HepG2 (cell line): ENCODE results near the gene LHPP. TPM values are rescaled to one million over a fixed set of nuclear protein-coding genes. Genes with fewer than 3 reads are reported as not detected.

Experiments used
- ATAC-seq: fragments of 200-7000 bp; cut with Tn5 transposase; 3 replicates; pipeline ENCODE4 v1.9.1; 2020; ENCODE audit warnings: mild to moderate bottlenecking, moderate library complexity
- BruUV-seq: library from RNA; stranded (reverse); fragments of 400-500 nt; replicated peaks from 2 replicates; lab custom pipeline; 2021; lab: Mats Ljungman, UMichigan
- CTCF ChIA-PET: fragments of 300-600 bp; formaldehyde crosslinking; extraction: SDS; loops from one replicate; lab custom pipeline; 2021; ENCODE audit warnings: low total read pairs, inconsistent platforms, low intra/inter-chr PET ratio; lab: Yijun Ruan, JAX
- POLR2A ChIA-PET: fragments of 350-600 bp; sonication (Branson Sonifier 250); formaldehyde crosslinking; loops from one replicate; lab custom pipeline; 2020; ENCODE audit warnings: antibody characterized with exemption, inconsistent platforms; lab: Yijun Ruan, JAX
- DNase-seq: peaks from one replicate; pipeline ENCODE4 v3.0.0-alpha.2; 2015; ENCODE audit warnings: low spot score
- FAIRE-seq: peaks from 3 replicates; lab custom pipeline; 2011; peaks lifted over from hg19 to GRCh38; lab: Jason Lieb, UNC
- H2AFZ ChIP-seq: one replicate; pipeline ENCODE4 v1.6.1; 2011; ENCODE audit warnings: low read length, inconsistent platforms
- H3K27ac ChIP-seq: fragments of 300-600 bp; 3 replicates; pipeline ENCODE4 v1.8.0; 2011; ENCODE audit warnings: mixed run types, mild to moderate bottlenecking, mixed read lengths, low read length, inconsistent platforms; ENCODE audit not compliant: insufficient read depth; ENCODE audit errors: extremely low read length
- H3K27me3 ChIP-seq, 2 experiments: fragments of 200-600 bp in 1 of 2; 2 replicates in 1 of 2; 3 replicates in 1 of 2; pipeline versions ENCODE4 v1.6.0 to v1.8.0; 2011; ENCODE audit warnings: low read length in 2 of 2, mild to moderate bottlenecking in 2 of 2, moderate library complexity in 2 of 2, inconsistent platforms in 1 of 2; ENCODE audit not compliant: insufficient read depth in 2 of 2, control insufficient read depth in 1 of 2
- H3K36me3 ChIP-seq, 2 experiments: fragments of 200-600 bp in 1 of 2; replicated peaks in 1 of 2; 2 replicates in 1 of 2; 3 replicates in 1 of 2; pipeline versions ENCODE4 v1.5.1 to v1.8.0; 2011; ENCODE audit warnings: low read length in 2 of 2, inconsistent platforms in 1 of 2; ENCODE audit not compliant: insufficient read depth in 2 of 2, control insufficient read depth in 1 of 2
- H3K4me1 ChIP-seq: 2 replicates; pipeline ENCODE4 v1.5.1; 2012; ENCODE audit warnings: low read length, inconsistent platforms; ENCODE audit not compliant: insufficient read depth
- H3K4me2 ChIP-seq: 2 replicates; pipeline ENCODE4 v1.6.0; 2011; ENCODE audit warnings: low read depth, low read length, inconsistent platforms
- H3K4me3 ChIP-seq, 3 experiments: fragments of 200-600 bp in 1 of 3; sonication (generic), shearing (Covaris generic) in 1 of 3; replicated peaks in 1 of 3; 2 replicates each; pipeline ENCODE4 v1.5.1; 2011 to 2016; ENCODE audit warnings: low read length in 3 of 3, inconsistent platforms in 2 of 3, low read depth in 2 of 3, mild to moderate bottlenecking in 2 of 3, control low read depth in 1 of 3, mixed read lengths in 1 of 3; ENCODE audit not compliant: insufficient read depth in 1 of 3
- H3K79me2 ChIP-seq: one replicate; pipeline ENCODE4 v1.6.1; 2011; ENCODE audit warnings: low read length, inconsistent platforms; ENCODE audit not compliant: insufficient read depth
- H3K9ac ChIP-seq: 2 replicates; pipeline ENCODE4 v1.6.0; 2011; ENCODE audit warnings: mild to moderate bottlenecking, low read depth, low read length, inconsistent platforms; ENCODE audit not compliant: insufficient read depth
- H3K9me3 ChIP-seq: 2 replicates; pipeline ENCODE4 v1.5.1; 2012; ENCODE audit warnings: mild to moderate bottlenecking, low read length
- H4K20me1 ChIP-seq: 2 replicates; pipeline ENCODE4 v1.6.0; 2011; ENCODE audit warnings: inconsistent platforms, mild to moderate bottlenecking, low read length, moderate library complexity; ENCODE audit not compliant: insufficient read depth
- ZFP41 ChIP-seq: sonication (generic); formaldehyde crosslinking; IDR thresholded peaks from 2 replicates; pipeline ENCODE4 v1.4.0; 2020; ENCODE audit warnings: mild to moderate bottlenecking, missing genetic modification reagents, borderline replicate concordance
- ZFX ChIP-seq: sonication (generic); formaldehyde crosslinking; IDR thresholded peaks from 2 replicates; pipeline ENCODE4 v1.4.0; 2020; ENCODE audit warnings: mild to moderate bottlenecking, low read depth, missing genetic modification reagents, moderate library complexity
- ZNF652 ChIP-seq: IDR thresholded peaks from 2 replicates; pipeline ENCODE4 v1.6.1; 2016; ENCODE audit warnings: low read depth, borderline replicate concordance
- ZNF768 ChIP-seq: sonication (generic); formaldehyde crosslinking; IDR thresholded peaks from 2 replicates; pipeline ENCODE4 v1.4.0; 2020; ENCODE audit warnings: missing genetic modification reagents
- WGBS: methylation state at CpG from one replicate; pipeline ENCODE4 v1.1.6; 2017; ENCODE audit warnings: low lambda C conversion rate; 5-methylcytosine and 5-hydroxymethylcytosine counted together
- in situ Hi-C: cut with HindIII; loops from 2 replicates; pipeline ENCODE4 v1.10.0; 2017; ENCODE audit warnings: low pct_unique_long_range_greater_than_20kb; ENCODE audit not compliant: extremely low pct_ligation_motif_present
- intact Hi-C: fragments of 100-400 bp; cut with micrococcal nuclease; formaldehyde crosslinking; loops from one replicate; pipeline ENCODE4 v1.10.0; 2022; ENCODE audit not compliant: unreplicated experiment
- polyA plus RNA-seq, 8 experiments: library from polyadenylated mRNA; depleted of rRNA in 3 of 8; stranded (reverse) in 7 of 8; unstranded in 1 of 8; fragments of >200 nt; fragmentation: Illumina TruSeq in 4 of 8; extraction: Trizol in 4 of 8; gene quantifications; 2 replicates each; pipeline versions ENCODE4 v1.2.1 to v1.2.3, GENCODE V29; 2011 to 2016; ENCODE audit warnings: low read depth in 4 of 8, missing spikeins in 1 of 8, mixed read lengths in 1 of 8; ENCODE audit not compliant: insufficient read depth in 1 of 8
- total RNA-seq, 5 experiments: library from RNA; depleted of rRNA; stranded (reverse); fragments of >200 nt; fragmentation: Illumina TruSeq; extraction: Trizol; gene quantifications; 2 replicates each; pipeline ENCODE4 v1.2.3, GENCODE V29; 2016; ENCODE audit warnings: low read depth in 1 of 5
- TF ChIP-seq, protein P1 (sequence below): sonication (generic); formaldehyde crosslinking; IDR thresholded peaks from 2 replicates; pipeline ENCODE4 v1.4.0; 2020; ENCODE audit warnings: mild to moderate bottlenecking, missing genetic modification reagents
- TF ChIP-seq, protein P2 (sequence below): sonication (generic); formaldehyde crosslinking; IDR thresholded peaks from 2 replicates; pipeline ENCODE4 v1.5.1; 2020; ENCODE audit warnings: mild to moderate bottlenecking, missing genetic modification reagents, moderate library complexity

Gene LHPP
- total and polyA plus RNA-seq, 2 of the 13 experiments (the other 11 are each of a cell fraction or from before 2014, with no cell fraction given) = 5.2 to 13.1 TPM

DNA sequence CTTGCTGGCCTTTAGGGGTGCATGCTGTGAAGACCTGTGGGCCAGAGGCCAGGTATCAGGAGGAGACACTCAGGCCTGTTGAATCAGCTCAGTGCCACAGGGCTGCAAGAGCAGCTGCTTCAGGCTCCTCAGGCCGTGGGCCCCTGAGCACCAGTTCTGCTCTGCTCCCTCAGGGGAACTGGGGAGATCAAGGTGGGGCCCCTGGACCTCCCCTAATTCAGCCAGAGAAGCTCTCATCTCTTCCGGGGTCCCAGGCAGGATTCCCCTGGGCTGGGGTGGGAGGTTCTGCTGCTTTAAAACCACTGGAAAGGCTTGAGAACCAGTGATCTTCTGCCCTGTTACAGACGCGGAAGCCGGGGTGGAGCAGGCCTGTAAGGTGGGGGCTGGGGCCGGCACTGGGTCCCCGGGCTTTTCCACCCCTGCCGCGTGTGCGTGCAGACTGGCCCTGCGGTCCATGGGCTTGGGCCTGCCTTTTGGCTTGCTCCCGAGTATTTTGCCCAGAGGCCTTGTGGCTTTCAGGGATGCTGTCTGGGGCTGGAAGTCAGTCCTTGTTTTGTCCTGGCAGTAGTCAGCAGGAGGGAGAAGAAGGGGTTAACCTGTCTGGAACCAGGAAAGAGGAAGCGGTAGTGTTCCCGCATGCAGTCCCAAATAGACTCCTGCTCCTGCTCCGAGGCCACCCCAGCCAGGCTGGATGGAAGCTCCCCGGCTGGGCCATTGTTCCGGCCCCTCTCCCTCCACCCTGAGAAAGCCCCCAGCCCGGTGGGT, 74.3 kb downstream of the LHPP start:
- POLR2A ChIA-PET = interaction anchor here (1.4 kb wide), 1 partner anchor 256 kb away, joined by 3 read pairs; the partner anchor contains the start of gene EEF1AKMT2
- Histone ChIP-seq H3K4me3 (peak overlapping the region in 1 of 3 experiments; percentile 3; a peak in 1 of 6 replicates), H3K4me1 (peaks cover 22% of the 10 kb centered on the region), H4K20me1 (no peaks in the 10 kb centered on the region), H2AFZ (no peak overlapping the region), H3K4me2 (peak overlapping the region; percentile 15; the same call in 1 of the 2 replicates), H3K9me3 (no peaks in the 10 kb centered on the region), H3K9ac (no peak overlapping the region), H3K79me2 (no peaks in the 10 kb centered on the region), H3K36me3 (no peaks in the 10 kb centered on the region), H3K27me3 (no peaks in the 10 kb centered on the region), H3K27ac (no peak overlapping the region)
- intact Hi-C loops = no loop called here
- ATAC-seq (peak; percentile 2; the same call in 1 of the 3 replicates), DNase-seq (no peak), FAIRE-seq (no peak)
- BruUV-seq = no TSS peak
- CTCF ChIA-PET = no interaction called here
- WGBS = 100% methylated on average over 1 of the region's 18 CpGs
- in situ Hi-C loops = loop anchor here (5.0 kb wide), 1 partner anchor 206 kb away; the partner anchor contains the start of gene FAM53B
- 0 out of 2 replicates have a peak, but pooled peaks have one; percentile 16 for TF ChIP-seq ZFX (CRISPR knock-in tag)
- TF ChIP-seq ZNF652 (CRISPR knock-in tag) = peak; percentile 77; the same call in 1 of the 2 replicates
- TF ChIP-seq, protein P1, sequence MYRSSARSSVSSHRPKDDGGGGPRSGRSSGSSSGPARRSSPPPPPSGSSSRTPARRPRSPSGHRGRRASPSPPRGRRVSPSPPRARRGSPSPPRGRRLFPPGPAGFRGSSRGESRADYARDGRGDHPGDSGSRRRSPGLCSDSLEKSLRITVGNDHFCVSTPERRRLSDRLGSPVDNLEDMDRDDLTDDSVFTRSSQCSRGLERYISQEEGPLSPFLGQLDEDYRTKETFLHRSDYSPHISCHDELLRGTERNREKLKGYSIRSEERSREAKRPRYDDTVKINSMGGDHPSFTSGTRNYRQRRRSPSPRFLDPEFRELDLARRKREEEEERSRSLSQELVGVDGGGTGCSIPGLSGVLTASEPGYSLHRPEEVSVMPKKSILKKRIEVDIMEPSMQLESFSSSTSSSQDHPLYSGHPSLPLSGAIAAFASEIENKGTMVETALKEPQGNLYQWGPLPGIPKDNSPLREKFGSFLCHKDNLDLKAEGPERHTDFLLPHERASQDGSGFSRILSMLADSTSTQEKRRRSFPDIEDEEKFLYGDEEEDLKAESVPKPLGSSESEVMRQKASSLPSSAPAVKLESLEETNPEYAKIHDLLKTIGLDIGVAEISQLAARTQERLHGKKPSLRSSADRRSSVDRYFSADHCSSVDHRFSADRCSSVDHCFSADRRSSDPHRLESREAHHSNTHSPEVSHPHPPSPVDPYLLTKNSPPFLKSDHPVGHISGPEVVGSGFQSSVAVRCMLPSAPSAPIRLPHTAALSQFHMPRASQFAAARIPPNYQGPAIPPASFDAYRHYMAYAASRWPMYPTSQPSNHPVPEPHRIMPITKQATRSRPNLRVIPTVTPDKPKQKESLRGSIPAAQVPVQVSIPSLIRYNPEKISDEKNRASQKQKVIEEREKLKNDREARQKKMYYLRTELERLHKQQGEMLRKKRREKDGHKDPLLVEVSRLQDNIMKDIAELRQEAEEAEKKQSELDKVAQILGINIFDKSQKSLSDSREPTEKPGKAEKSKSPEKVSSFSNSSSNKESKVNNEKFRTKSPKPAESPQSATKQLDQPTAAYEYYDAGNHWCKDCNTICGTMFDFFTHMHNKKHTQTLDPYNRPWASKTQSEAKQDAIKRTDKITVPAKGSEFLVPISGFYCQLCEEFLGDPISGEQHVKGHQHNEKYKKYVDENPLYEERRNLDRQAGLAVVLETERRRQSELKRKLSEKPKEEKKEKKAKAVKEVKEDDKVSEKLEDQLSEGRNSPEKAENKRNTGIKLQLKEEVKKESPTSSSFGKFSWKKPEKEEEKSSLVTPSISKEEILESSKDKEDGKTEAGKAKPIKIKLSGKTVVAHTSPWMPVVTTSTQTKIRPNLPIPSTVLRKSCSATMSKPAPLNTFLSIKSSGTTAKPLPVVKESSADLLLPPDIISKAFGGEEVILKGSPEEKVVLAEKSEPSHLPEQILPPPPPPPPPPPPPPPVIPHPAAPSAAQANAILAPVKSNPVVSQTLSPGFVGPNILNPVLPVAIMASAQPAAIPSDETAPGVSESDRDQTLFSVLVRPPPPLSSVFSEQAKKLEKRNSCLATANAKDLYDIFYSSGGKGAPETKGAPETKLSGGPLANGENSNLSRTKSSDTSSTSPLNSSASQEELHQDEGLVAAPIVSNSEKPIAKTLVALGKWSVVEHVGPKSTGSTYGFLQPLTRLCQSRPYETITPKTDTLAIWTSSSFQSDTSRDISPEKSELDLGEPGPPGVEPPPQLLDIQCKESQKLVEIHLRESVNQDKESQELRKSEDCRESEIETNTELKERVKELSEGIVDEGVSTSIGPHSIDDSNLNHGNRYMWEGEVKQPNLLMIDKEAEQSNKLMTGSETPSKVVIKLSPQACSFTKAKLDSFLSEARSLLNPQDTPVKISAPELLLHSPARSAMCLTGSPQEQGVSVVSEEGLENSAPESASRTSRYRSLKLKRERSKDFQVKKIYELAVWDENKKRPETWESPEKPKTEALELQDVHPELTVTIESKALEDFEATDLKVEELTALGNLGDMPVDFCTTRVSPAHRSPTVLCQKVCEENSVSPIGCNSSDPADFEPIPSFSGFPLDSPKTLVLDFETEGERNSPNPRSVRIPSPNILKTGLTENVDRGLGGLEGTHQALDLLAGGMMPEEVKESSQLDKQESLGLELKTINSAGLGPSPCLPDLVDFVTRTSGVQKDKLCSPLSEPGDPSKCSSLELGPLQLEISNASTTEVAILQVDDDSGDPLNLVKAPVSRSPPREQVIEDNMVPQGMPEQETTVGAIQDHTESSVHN (CRISPR knock-in tag) = no peak
- TF ChIP-seq ZNF768 = peak; percentile 26; the same call in 1 of the 2 replicates
- TF ChIP-seq, protein P2, sequence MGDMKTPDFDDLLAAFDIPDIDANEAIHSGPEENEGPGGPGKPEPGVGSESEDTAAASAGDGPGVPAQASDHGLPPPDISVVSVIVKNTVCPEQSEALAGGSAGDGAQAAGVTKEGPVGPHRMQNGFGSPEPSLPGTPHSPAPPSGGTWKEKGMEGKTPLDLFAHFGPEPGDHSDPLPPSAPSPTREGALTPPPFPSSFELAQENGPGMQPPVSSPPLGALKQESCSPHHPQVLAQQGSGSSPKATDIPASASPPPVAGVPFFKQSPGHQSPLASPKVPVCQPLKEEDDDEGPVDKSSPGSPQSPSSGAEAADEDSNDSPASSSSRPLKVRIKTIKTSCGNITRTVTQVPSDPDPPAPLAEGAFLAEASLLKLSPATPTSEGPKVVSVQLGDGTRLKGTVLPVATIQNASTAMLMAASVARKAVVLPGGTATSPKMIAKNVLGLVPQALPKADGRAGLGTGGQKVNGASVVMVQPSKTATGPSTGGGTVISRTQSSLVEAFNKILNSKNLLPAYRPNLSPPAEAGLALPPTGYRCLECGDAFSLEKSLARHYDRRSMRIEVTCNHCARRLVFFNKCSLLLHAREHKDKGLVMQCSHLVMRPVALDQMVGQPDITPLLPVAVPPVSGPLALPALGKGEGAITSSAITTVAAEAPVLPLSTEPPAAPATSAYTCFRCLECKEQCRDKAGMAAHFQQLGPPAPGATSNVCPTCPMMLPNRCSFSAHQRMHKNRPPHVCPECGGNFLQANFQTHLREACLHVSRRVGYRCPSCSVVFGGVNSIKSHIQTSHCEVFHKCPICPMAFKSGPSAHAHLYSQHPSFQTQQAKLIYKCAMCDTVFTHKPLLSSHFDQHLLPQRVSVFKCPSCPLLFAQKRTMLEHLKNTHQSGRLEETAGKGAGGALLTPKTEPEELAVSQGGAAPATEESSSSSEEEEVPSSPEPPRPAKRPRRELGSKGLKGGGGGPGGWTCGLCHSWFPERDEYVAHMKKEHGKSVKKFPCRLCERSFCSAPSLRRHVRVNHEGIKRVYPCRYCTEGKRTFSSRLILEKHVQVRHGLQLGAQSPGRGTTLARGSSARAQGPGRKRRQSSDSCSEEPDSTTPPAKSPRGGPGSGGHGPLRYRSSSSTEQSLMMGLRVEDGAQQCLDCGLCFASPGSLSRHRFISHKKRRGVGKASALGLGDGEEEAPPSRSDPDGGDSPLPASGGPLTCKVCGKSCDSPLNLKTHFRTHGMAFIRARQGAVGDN (CRISPR knock-in tag) = peak; percentile 38; the same call in 1 of the 2 replicates
- no peak for TF ChIP-seq ZFP41 (CRISPR knock-in tag)
